DMS114 treated with DMSO at 0.1 percent for 48 hours (cell line): ENCODE data around the gene CACYBP.

Source experiments
- DNase-seq: peaks from one replicate; lab custom pipeline; 2025; ENCODE audit not compliant: unreplicated experiment; lab: John Stamatoyannopoulos, UW

CACYBP gene

GRCh38 chr1:174999936-175000696 lies at the start of gene CACYBP:
CACYBP (plus strand) TSS chr1:174999947; CDS start chr1:175000181, 234 bp downstream.
- no peak for DNase-seq

GRCh38 chr1:174953285-174954072 lies 46.3 kb upstream of the CACYBP start:
- DNase-seq = no peak

GRCh38 chr1:174954073-174954460 lies 45.7 kb upstream of the CACYBP start:
- DNase-seq = no peak

- DNase-seq = no peak
These were observed 44.8 kb upstream of the CACYBP start for GRCh38 chr1:174954671-174955669.

GRCh38 chr1:174956086-174956485 lies 43.7 kb upstream of the CACYBP start:
- DNase-seq = no peak

- no peak for DNase-seq
These were observed 42.8 kb upstream of the CACYBP start for GRCh38 chr1:174956976-174957375.

- no peak for DNase-seq
These were observed 41.9 kb upstream of the CACYBP start for GRCh38 chr1:174957829-174958228.

- DNase-seq = no peak
These were observed 41.4 kb upstream of the CACYBP start for GRCh38 chr1:174958396-174958795.

- DNase-seq = no peak
These were observed 39.4 kb upstream of the CACYBP start for GRCh38 chr1:174960362-174960761.

GRCh38 chr1:174963529-174964125 lies 36.1 kb upstream of the CACYBP start:
- no peak for DNase-seq

- DNase-seq = no peak
These were observed 35.3 kb upstream of the CACYBP start for GRCh38 chr1:174964261-174964971.

GRCh38 chr1:174964972-174965361 lies 34.8 kb upstream of the CACYBP start:
- no peak for DNase-seq

- no peak for DNase-seq
These were observed 34.3 kb upstream of the CACYBP start for GRCh38 chr1:174965362-174966007.

- DNase-seq = no peak
These were observed 33.7 kb upstream of the CACYBP start for GRCh38 chr1:174966008-174966572.

- no peak for DNase-seq
These were observed 31.7 kb upstream of the CACYBP start for GRCh38 chr1:174967845-174968705.

- no peak for DNase-seq
These were observed 30.9 kb upstream of the CACYBP start for GRCh38 chr1:174968750-174969244.

GRCh38 chr1:174969977-174970376 lies 29.8 kb upstream of the CACYBP start:
- DNase-seq = no peak

GRCh38 chr1:174971466-174971865 lies 28.3 kb upstream of the CACYBP start:
- DNase-seq = no peak
